HL-60 (cell line): Measurements from ENCODE around the gene COG8.

Experiments used
- GABPA ChIP-seq: IDR thresholded peaks from 2 replicates; pipeline ENCODE4 v1.6.1; 2012; ENCODE audit warnings: low read depth
- POLR2AphosphoS5 ChIP-seq: IDR thresholded peaks from 2 replicates; pipeline ENCODE4 v1.6.1; 2012; ENCODE audit warnings: low read depth
- TF ChIP-seq, protein P1 (sequence below): IDR thresholded peaks from one replicate; pipeline ENCODE4 v1.5.1; 2011; ENCODE audit warnings: low read length, control low read depth, inconsistent platforms; ENCODE audit not compliant: insufficient read depth
- TF ChIP-seq, protein P2 (sequence below): IDR thresholded peaks from 2 replicates; pipeline ENCODE4 v1.6.1; 2012; ENCODE audit warnings: low read depth; ENCODE audit not compliant: insufficient replicate concordance

DNA sequence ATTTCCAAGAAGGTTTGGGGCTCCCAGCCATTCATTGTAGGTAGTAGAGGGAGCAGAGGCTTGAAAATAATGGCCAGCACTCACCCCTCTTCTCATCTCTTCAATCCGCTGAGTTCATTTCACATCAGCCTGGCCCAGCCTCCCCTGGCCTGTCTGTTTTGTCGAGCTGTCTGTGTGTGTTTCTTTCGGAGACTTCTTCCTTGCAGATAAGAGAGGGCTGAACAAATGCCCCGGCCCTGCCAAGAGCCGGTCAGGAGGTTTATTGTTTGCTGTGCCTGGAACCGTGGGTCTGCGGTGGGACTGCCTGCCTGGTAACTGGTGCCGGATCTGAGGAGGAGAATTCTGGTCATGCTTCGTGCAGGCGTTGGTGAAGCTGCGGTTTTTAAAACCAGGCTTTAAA lies 24.8 kb downstream of the COG8 start:
- TF ChIP-seq, protein P1, sequence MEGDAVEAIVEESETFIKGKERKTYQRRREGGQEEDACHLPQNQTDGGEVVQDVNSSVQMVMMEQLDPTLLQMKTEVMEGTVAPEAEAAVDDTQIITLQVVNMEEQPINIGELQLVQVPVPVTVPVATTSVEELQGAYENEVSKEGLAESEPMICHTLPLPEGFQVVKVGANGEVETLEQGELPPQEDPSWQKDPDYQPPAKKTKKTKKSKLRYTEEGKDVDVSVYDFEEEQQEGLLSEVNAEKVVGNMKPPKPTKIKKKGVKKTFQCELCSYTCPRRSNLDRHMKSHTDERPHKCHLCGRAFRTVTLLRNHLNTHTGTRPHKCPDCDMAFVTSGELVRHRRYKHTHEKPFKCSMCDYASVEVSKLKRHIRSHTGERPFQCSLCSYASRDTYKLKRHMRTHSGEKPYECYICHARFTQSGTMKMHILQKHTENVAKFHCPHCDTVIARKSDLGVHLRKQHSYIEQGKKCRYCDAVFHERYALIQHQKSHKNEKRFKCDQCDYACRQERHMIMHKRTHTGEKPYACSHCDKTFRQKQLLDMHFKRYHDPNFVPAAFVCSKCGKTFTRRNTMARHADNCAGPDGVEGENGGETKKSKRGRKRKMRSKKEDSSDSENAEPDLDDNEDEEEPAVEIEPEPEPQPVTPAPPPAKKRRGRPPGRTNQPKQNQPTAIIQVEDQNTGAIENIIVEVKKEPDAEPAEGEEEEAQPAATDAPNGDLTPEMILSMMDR = no peak
- TF ChIP-seq, protein P2, sequence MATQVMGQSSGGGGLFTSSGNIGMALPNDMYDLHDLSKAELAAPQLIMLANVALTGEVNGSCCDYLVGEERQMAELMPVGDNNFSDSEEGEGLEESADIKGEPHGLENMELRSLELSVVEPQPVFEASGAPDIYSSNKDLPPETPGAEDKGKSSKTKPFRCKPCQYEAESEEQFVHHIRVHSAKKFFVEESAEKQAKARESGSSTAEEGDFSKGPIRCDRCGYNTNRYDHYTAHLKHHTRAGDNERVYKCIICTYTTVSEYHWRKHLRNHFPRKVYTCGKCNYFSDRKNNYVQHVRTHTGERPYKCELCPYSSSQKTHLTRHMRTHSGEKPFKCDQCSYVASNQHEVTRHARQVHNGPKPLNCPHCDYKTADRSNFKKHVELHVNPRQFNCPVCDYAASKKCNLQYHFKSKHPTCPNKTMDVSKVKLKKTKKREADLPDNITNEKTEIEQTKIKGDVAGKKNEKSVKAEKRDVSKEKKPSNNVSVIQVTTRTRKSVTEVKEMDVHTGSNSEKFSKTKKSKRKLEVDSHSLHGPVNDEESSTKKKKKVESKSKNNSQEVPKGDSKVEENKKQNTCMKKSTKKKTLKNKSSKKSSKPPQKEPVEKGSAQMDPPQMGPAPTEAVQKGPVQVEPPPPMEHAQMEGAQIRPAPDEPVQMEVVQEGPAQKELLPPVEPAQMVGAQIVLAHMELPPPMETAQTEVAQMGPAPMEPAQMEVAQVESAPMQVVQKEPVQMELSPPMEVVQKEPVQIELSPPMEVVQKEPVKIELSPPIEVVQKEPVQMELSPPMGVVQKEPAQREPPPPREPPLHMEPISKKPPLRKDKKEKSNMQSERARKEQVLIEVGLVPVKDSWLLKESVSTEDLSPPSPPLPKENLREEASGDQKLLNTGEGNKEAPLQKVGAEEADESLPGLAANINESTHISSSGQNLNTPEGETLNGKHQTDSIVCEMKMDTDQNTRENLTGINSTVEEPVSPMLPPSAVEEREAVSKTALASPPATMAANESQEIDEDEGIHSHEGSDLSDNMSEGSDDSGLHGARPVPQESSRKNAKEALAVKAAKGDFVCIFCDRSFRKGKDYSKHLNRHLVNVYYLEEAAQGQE = no peak
- no peak for TF ChIP-seq POLR2AphosphoS5
- no peak for TF ChIP-seq GABPA
